Neural progenitor cell (in vitro differentiated cells): Measurements from ENCODE around the gene CRY1.

Experiments used
- EZH2 ChIP-seq: fragments of 200-600 bp; sonication (generic); IDR thresholded peaks from 2 replicates; pipeline ENCODE4 v1.6.1; 2017; ENCODE audit warnings: antibody characterized with exemption, mild to moderate bottlenecking, moderate library complexity
- TF ChIP-seq, protein P1 (sequence below): fragments of 200-600 bp; sonication (generic); IDR thresholded peaks from 2 replicates; pipeline ENCODE4 v1.5.1; 2017; ENCODE audit warnings: antibody characterized with exemption, mild to moderate bottlenecking

DNA sequence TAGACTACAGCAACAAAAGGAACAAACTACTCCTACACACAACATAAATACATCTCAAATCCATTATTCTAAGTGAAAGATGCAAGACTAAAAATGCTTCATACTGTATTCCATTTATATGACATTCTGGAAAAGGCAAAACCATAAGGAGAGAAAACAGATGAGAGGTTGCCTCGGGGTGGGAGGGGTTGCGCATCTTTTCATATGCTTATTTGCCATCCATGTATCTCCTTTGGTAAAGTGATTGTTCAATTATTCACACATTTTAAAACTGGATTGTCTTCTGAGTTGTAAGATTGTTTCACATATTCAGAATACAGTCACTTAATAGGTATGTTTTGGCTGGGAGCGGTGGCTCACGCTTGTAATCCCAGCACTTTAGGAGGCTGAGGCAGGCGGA lies 142.8 kb downstream of the CRY1 start:
- TF ChIP-seq, protein P1, sequence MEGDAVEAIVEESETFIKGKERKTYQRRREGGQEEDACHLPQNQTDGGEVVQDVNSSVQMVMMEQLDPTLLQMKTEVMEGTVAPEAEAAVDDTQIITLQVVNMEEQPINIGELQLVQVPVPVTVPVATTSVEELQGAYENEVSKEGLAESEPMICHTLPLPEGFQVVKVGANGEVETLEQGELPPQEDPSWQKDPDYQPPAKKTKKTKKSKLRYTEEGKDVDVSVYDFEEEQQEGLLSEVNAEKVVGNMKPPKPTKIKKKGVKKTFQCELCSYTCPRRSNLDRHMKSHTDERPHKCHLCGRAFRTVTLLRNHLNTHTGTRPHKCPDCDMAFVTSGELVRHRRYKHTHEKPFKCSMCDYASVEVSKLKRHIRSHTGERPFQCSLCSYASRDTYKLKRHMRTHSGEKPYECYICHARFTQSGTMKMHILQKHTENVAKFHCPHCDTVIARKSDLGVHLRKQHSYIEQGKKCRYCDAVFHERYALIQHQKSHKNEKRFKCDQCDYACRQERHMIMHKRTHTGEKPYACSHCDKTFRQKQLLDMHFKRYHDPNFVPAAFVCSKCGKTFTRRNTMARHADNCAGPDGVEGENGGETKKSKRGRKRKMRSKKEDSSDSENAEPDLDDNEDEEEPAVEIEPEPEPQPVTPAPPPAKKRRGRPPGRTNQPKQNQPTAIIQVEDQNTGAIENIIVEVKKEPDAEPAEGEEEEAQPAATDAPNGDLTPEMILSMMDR: no peak
- TF ChIP-seq EZH2: no peak
